Activated B cell treated with CpG ODN at 0.5 μM for 24 hours (primary cell): ENCODE results near the gene CELSR1. TPM values are rescaled to one million over a fixed set of nuclear protein-coding genes. Genes with fewer than 3 reads are reported as not detected.
"Not testable (repeated sequence)": the region's sequence is repeated elsewhere in the genome, so short reads cannot be mapped to it uniquely, and the experiment has no call there.

ENCODE experiments used
- ATAC-seq: fragments of 200-7000 bp; cut with Tn5 transposase; one replicate; pipeline ENCODE4 v1.10.0; 2021; ENCODE audit warnings: low read depth, mild to moderate bottlenecking, moderate library complexity
- CTCF ChIA-PET: fragments of 350-600 bp; sonication (Branson Sonifier 250); formaldehyde crosslinking; loops from one replicate; lab custom pipeline; 2021; ENCODE audit warnings: antibody characterized with exemption; lab: Charles Lee
- POLR2A ChIA-PET: fragments of 350-600 bp; sonication (Branson Sonifier 250); formaldehyde crosslinking; loops from one replicate; lab custom pipeline; 2021; ENCODE audit warnings: antibody characterized with exemption; lab: Charles Lee
- DNase-seq: peaks from one replicate; pipeline ENCODE4 v3.0.0; 2022
- H3K27ac Mint-ChIP-seq: one replicate; pipeline ENCODE4 v1.8.0; 2020; ENCODE audit warnings: mixed read lengths
- H3K27me3 Mint-ChIP-seq: one replicate; pipeline ENCODE4 v1.8.0; 2021; ENCODE audit warnings: mixed read lengths
- H3K36me3 Mint-ChIP-seq: one replicate; pipeline ENCODE4 v1.8.0; 2021; ENCODE audit warnings: low read depth, mixed read lengths
- H3K4me1 Mint-ChIP-seq: one replicate; pipeline ENCODE4 v1.8.0; 2021; ENCODE audit warnings: mixed read lengths
- H3K4me3 Mint-ChIP-seq: one replicate; pipeline ENCODE4 v1.8.0; 2020; ENCODE audit warnings: mild to moderate bottlenecking, mixed read lengths
- H3K9me3 Mint-ChIP-seq: one replicate; pipeline ENCODE4 v1.8.0; 2020; ENCODE audit warnings: mixed read lengths
- CTCF ChIP-seq: fragments of 200-600 bp; IDR thresholded peaks from one replicate; pipeline ENCODE4 v1.8.0; 2022; ENCODE audit warnings: antibody characterized with exemption, mild to moderate bottlenecking
- intact Hi-C: fragments of 100-400 bp; cut with micrococcal nuclease; formaldehyde crosslinking; loops from one replicate; pipeline ENCODE4 v1.15.1; 2024
- total RNA-seq: library from RNA; stranded (reverse); gene quantifications from 2 replicates; pipeline ENCODE4 v1.2.3, GENCODE V29; 2022

CELSR1 gene
- total RNA-seq, 1 donor from 2014 or later, result 12.3 TPM

GRCh38 chr22:46519377-46519776, 18.0 kb downstream of the CELSR1 start:
- Mint-ChIP-seq H3K27me3 (peaks cover 4% of the 10 kb centered on the region), H3K36me3 (no peaks in the 10 kb centered on the region), H3K4me1 (no peaks in the 10 kb centered on the region), H3K27ac (no peak overlapping the region), H3K9me3 (no peaks in the 10 kb centered on the region), H3K4me3 (no peak overlapping the region)
- no peak for TF ChIP-seq CTCF
- ATAC-seq, result no peak
- intact Hi-C loops, result no loop called here
- POLR2A ChIA-PET, result interaction anchor here (0.7 kb wide), 1 partner anchor 223 kb away, joined by 4 read pairs; no protein-coding TSS in a partner anchor
- DNase-seq, result no peak
- CTCF ChIA-PET, result no interaction called here

- no peak for DNase-seq
- ChIA-PET CTCF (no interaction called here), POLR2A (no interaction called here)
- Mint-ChIP-seq H3K9me3 (no peaks in the 10 kb centered on the region), H3K4me3 (no peak overlapping the region), H3K36me3 (no peaks in the 10 kb centered on the region), H3K27me3 (peaks cover 2% of the 10 kb centered on the region), H3K27ac (no peak overlapping the region), H3K4me1 (no peaks in the 10 kb centered on the region)
- intact Hi-C loops, result no loop called here
- ATAC-seq, result no peak
- TF ChIP-seq CTCF, result no peak
These were observed 18.7 kb downstream of the CELSR1 start for GRCh38 chr22:46518542-46519325.

GRCh38 chr22:46518038-46518437, 19.4 kb downstream of the CELSR1 start:
- no peak overlapping the region for H3K4me3 Mint-ChIP-seq

GRCh38 chr22:46517255-46517761, 20.1 kb downstream of the CELSR1 start:
- no peak for TF ChIP-seq CTCF
- no peaks in the 10 kb centered on the region for H3K9me3 Mint-ChIP-seq
- ChIA-PET CTCF (no interaction called here), POLR2A (no interaction called here)
- ATAC-seq, result no peak
- no peak for DNase-seq
- no peak overlapping the region for H3K4me3 Mint-ChIP-seq
- H3K36me3 Mint-ChIP-seq, result no peaks in the 10 kb centered on the region
- H3K27me3 Mint-ChIP-seq, result no peaks in the 10 kb centered on the region
- H3K4me1 Mint-ChIP-seq, result no peaks in the 10 kb centered on the region
- intact Hi-C loops, result no loop called here
- no peak overlapping the region for H3K27ac Mint-ChIP-seq

More at GRCh38 chr22:46518038-46518437, 19.4 kb downstream of the CELSR1 start:
- Mint-ChIP-seq H3K27ac (no peak overlapping the region), H3K4me1 (no peaks in the 10 kb centered on the region), H3K36me3 (no peaks in the 10 kb centered on the region), H3K9me3 (no peaks in the 10 kb centered on the region), H3K27me3 (no peaks in the 10 kb centered on the region)
- intact Hi-C loops, result no loop called here
- DNase-seq (no peak), ATAC-seq (no peak)
- POLR2A ChIA-PET, result no interaction called here
- CTCF ChIA-PET, result no interaction called here
- TF ChIP-seq CTCF, result no peak

- Mint-ChIP-seq H3K4me1 (no peaks in the 10 kb centered on the region), H3K4me3 (no peak overlapping the region), H3K9me3 (no peaks in the 10 kb centered on the region), H3K27me3 (no peaks in the 10 kb centered on the region), H3K36me3 (no peaks in the 10 kb centered on the region), H3K27ac (no peak overlapping the region)
- ATAC-seq (no peak), DNase-seq (no peak)
- TF ChIP-seq CTCF, result no peak
- CTCF ChIA-PET, result no interaction called here
- intact Hi-C loops, result no loop called here
- POLR2A ChIA-PET, result no interaction called here
These were observed 20.8 kb downstream of the CELSR1 start for GRCh38 chr22:46516638-46517037.

- ATAC-seq, H3K9me3 Mint-ChIP-seq, H3K4me3 Mint-ChIP-seq, H3K27ac Mint-ChIP-seq, H3K36me3 Mint-ChIP-seq, CTCF ChIA-PET, DNase-seq, H3K4me1 Mint-ChIP-seq, H3K27me3 Mint-ChIP-seq, intact Hi-C loops, POLR2A ChIA-PET: not testable (repeated sequence)
These were observed 21.3 kb downstream of the CELSR1 start for GRCh38 chr22:46516112-46516487.
